Measurements from ENCODE around the gene SYN1.
"Not testable (repeated sequence)": the region's sequence is repeated elsewhere in the genome, so short reads cannot be mapped to it uniquely, and the experiment has no call there.

Gene SYN1

GRCh38 chrX:47633689-47634590 is 14.3 kb upstream of the SYN1 start:
- DNase-seq, result peak; percentile 89

- peak; percentile 80 for DNase-seq
Measured at GRCh38 chrX:47632666-47633065, 13.0 kb upstream of the SYN1 start.

- no peak for DNase-seq
Measured at GRCh38 chrX:47631676-47632075, 12.0 kb upstream of the SYN1 start.

- no peak for DNase-seq
Measured at GRCh38 chrX:47629419-47630200, 10.0 kb upstream of the SYN1 start, which contains the start of gene CFP. Gene CFP (minus strand): TSS chrX:47629930. CDS start chrX:47629844, 86 bp downstream.

GRCh38 chrX:47628982-47629381 is 9.3 kb upstream of the SYN1 start:
- DNase-seq, result peak; percentile 38

- DNase-seq, result no peak
Measured at GRCh38 chrX:47625365-47625764, 5.7 kb upstream of the SYN1 start.

- peak; percentile 58 for DNase-seq
Measured at GRCh38 chrX:47623540-47624027, 3.9 kb upstream of the SYN1 start.

- DNase-seq, result no peak
Measured at GRCh38 chrX:47621851-47622250, 2.2 kb upstream of the SYN1 start.

- no peak for DNase-seq
Measured at GRCh38 chrX:47620303-47620685, 637 bp upstream of the SYN1 start.

- DNase-seq, result no peak
Measured at GRCh38 chrX:47618923-47619485, 653 bp downstream of the SYN1 start.

GRCh38 chrX:47614618-47615017 is 5.0 kb downstream of the SYN1 start:
- no peak for DNase-seq

- no peak for DNase-seq
Measured at GRCh38 chrX:47613082-47613481, 6.6 kb downstream of the SYN1 start.

- DNase-seq, result no peak
Measured at GRCh38 chrX:47612418-47612817, 7.2 kb downstream of the SYN1 start.

GRCh38 chrX:47611926-47612325 is 7.7 kb downstream of the SYN1 start:
- DNase-seq, result no peak

- DNase-seq, result no peak
Measured at GRCh38 chrX:47611489-47611888, 8.2 kb downstream of the SYN1 start.

GRCh38 chrX:47610511-47610910 is 9.1 kb downstream of the SYN1 start:
- no peak for DNase-seq

GRCh38 chrX:47608130-47608810 is 11.4 kb downstream of the SYN1 start:
- no peak for DNase-seq

- DNase-seq, result no peak
Measured at GRCh38 chrX:47607091-47607490, 12.6 kb downstream of the SYN1 start.

GRCh38 chrX:47605024-47605423 is 14.6 kb downstream of the SYN1 start:
- peak; percentile 63 for DNase-seq

- not testable (repeated sequence) for DNase-seq
Measured at GRCh38 chrX:47603125-47603524, 16.5 kb downstream of the SYN1 start.

- no peak for DNase-seq
Measured at GRCh38 chrX:47597222-47597621, 22.4 kb downstream of the SYN1 start.

GRCh38 chrX:47596256-47596655 is 23.4 kb downstream of the SYN1 start:
- DNase-seq, result no peak

GRCh38 chrX:47595716-47596251 is 23.9 kb downstream of the SYN1 start:
- DNase-seq, result no peak

All from suppressor macrophage treated with lipopolysaccharide for 4 hours (primary cell).